ENCODE results near the gene HOMER1. TPM values are rescaled to one million over a fixed set of nuclear protein-coding genes. Genes with fewer than 3 reads are reported as not detected.

HOMER1 gene
- total and polyA plus RNA-seq, 9 of the 15 experiments (the other 6 are each of a cell fraction or from before 2014, with no cell fraction given) = 6.3 to 39.9 (median 9.9) TPM

GRCh38 chr5:79346420-79346824, 167.5 kb downstream of the HOMER1 start (continued):
- TF ChIP-seq, protein P1, sequence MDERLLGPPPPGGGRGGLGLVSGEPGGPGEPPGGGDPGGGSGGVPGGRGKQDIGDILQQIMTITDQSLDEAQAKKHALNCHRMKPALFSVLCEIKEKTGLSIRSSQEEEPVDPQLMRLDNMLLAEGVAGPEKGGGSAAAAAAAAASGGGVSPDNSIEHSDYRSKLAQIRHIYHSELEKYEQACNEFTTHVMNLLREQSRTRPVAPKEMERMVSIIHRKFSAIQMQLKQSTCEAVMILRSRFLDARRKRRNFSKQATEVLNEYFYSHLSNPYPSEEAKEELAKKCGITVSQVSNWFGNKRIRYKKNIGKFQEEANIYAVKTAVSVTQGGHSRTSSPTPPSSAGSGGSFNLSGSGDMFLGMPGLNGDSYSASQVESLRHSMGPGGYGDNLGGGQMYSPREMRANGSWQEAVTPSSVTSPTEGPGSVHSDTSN (CRISPR knock-in tag; IDR thresholded peaks at IDR 0.05; ENCODE audit: low read depth) = no peak
- TF ChIP-seq, protein P1 (tag; conservative IDR thresholded peaks at IDR 0.05; ENCODE audit: low read depth) = peak; percentile 69
- no peak for TF ChIP-seq ZNF76 (CRISPR knock-in tag; IDR thresholded peaks at IDR 0.05; ENCODE audit: borderline replicate concordance)
- TF ChIP-seq, protein P2, sequence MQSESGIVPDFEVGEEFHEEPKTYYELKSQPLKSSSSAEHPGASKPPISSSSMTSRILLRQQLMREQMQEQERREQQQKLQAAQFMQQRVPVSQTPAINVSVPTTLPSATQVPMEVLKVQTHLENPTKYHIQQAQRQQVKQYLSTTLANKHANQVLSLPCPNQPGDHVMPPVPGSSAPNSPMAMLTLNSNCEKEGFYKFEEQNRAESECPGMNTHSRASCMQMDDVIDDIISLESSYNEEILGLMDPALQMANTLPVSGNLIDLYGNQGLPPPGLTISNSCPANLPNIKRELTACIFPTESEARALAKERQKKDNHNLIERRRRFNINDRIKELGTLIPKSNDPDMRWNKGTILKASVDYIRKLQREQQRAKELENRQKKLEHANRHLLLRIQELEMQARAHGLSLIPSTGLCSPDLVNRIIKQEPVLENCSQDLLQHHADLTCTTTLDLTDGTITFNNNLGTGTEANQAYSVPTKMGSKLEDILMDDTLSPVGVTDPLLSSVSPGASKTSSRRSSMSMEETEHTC (IDR thresholded peaks at IDR 0.05) = 0 out of 2 replicates have a peak, but pooled peaks have one; percentile 21
- peak; percentile 64 for TF ChIP-seq ARID1B (IDR thresholded peaks at IDR 0.05)
- TF ChIP-seq, protein P3, sequence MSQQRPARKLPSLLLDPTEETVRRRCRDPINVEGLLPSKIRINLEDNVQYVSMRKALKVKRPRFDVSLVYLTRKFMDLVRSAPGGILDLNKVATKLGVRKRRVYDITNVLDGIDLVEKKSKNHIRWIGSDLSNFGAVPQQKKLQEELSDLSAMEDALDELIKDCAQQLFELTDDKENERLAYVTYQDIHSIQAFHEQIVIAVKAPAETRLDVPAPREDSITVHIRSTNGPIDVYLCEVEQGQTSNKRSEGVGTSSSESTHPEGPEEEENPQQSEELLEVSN (IDR thresholded peaks at IDR 0.05; ENCODE audit: borderline replicate concordance in 1 of 2, extremely low read depth in 1 of 2, insufficient read depth in 1 of 2, insufficient read length in 1 of 2, low read depth in 1 of 2, low read length in 1 of 2, poor library complexity in 1 of 2, severe bottlenecking in 1 of 2) = peak; percentile 71 to 74
- TF ChIP-seq VEZF1 (CRISPR knock-in tag; IDR thresholded peaks at IDR 0.05) = no peak
- TF ChIP-seq HDAC1 (IDR thresholded peaks at IDR 0.05) = peak in 1 of 2 experiments; percentile 69; a peak in 1 of 4 replicates
- TF ChIP-seq SIN3A (IDR thresholded peaks at IDR 0.05; ENCODE audit: borderline replicate concordance in 2 of 2, control insufficient read depth in 1 of 2, low read depth in 2 of 2, low read length in 2 of 2) = 0 out of 4 replicates have a peak, but pooled peaks of 1 of the 2 experiments have one; percentile 26
- peak; percentile 83 for TF ChIP-seq NFE2 (IDR thresholded peaks at IDR 0.05; ENCODE audit: low read depth)
- peak; percentile 49; the same call in 1 of the 2 replicates for TF ChIP-seq TFAP4 (CRISPR knock-in tag; IDR thresholded peaks at IDR 0.05; ENCODE audit: borderline replicate concordance)
- peak; percentile 97 to 98 for TF ChIP-seq MNT (conservative IDR thresholded peaks at IDR 0.05)
- TF ChIP-seq, protein P4, sequence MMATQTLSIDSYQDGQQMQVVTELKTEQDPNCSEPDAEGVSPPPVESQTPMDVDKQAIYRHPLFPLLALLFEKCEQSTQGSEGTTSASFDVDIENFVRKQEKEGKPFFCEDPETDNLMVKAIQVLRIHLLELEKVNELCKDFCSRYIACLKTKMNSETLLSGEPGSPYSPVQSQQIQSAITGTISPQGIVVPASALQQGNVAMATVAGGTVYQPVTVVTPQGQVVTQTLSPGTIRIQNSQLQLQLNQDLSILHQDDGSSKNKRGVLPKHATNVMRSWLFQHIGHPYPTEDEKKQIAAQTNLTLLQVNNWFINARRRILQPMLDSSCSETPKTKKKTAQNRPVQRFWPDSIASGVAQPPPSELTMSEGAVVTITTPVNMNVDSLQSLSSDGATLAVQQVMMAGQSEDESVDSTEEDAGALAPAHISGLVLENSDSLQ (IDR thresholded peaks at IDR 0.05) = peak; percentile 81
- TF ChIP-seq CBFA2T3 (IDR thresholded peaks at IDR 0.05) = 0 out of 2 replicates have a peak, but pooled peaks have one; percentile 13
- no peak for TF ChIP-seq TAF15 (IDR thresholded peaks at IDR 0.05; ENCODE audit: low read depth, low read length)
- peak; percentile 95 for TF ChIP-seq ZNF316 (IDR thresholded peaks at IDR 0.05)
